ENCODE data around the gene ASCC3.
"Not testable (repeated sequence)": the region's sequence is repeated elsewhere in the genome, so short reads cannot be mapped to it uniquely, and the experiment has no call there.

Gene ASCC3

GRCh38 chr6:100803264-100804045 is 77.7 kb downstream of the ASCC3 start:
- no peak for DNase-seq (ENCODE audit: low spot score)

DNA sequence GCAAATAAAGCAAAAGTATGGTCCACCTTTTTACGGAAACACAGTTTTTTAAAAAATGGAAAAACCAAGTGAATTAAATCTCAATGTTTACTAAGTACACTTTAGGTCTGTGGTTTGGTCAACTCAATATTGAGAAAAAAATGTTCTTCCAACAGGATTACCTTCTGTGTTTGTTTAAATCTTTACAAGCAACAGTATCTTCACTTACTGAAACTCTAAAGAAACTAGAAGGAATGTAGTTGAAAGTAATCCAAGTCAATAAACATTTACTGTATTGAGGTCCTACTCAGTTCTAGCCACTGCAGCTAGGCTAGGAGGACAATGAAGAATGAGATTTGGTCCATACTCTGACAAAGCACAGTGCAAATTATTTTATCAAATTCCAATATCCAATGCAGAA is 80.1 kb downstream of the ASCC3 start:
- DNase-seq (ENCODE audit: low spot score): no peak

DNA sequence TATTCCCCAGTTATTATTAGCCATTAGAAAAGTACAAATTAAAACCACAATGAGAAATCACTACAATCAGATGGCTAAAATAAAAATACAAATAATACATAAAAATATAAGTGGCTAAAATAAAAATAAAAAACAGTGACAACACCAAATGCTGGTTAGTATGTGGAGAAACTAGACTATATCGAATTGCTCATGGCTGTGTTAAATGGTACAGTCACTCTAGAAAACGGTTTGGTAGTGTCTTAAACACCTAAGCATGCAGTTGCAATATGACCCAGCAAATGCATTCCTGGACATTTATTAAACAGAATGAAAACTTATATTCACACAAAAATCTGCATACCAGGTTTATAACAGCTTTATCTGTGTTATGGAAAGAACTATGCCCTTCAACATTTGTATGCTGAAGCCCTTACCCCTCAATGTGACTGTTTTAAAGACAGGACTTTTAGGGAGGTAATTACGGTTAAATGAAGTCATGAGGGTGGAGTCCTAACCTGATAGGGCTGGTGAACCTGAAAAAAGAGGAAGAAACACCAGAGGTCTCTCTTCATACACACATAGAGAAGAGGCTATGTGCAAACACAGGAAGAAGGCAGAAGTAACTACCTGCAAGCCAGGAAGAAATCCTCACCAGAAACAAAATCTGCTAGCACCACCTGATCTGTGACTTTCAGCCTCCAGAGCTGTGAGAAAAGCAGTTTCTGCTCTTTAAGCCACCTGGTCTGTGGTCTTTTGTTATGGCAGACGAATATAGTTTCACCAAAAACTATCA is 84.9 kb downstream of the ASCC3 start:
- DNase-seq (ENCODE audit: low spot score): no peak

GRCh38 chr6:100790084-100790483 is 91.0 kb downstream of the ASCC3 start:
- DNase-seq (ENCODE audit: low spot score): no peak

DNA sequence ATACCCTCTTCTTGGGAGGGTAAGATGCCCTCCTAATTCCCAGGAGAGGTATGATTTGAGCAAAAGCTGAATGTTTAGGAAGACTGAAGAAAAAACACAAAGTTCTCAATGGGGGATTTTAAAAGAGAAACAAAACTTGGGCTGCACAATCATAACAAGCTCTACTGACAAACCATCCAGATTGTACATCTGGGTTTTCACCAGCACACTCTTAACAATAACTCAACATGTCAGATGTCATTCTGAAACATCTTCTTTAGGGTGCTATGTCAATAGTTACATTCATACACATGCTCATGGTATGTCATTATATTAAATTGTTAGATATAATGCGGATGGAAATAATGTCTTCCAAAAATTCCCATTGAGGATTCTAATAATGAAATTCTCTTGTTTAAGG is 95.1 kb downstream of the ASCC3 start:
- no peak for DNase-seq (ENCODE audit: low spot score)

GRCh38 chr6:100780648-100781047 is 100.5 kb downstream of the ASCC3 start:
- DNase-seq (ENCODE audit: low spot score): no peak

DNA sequence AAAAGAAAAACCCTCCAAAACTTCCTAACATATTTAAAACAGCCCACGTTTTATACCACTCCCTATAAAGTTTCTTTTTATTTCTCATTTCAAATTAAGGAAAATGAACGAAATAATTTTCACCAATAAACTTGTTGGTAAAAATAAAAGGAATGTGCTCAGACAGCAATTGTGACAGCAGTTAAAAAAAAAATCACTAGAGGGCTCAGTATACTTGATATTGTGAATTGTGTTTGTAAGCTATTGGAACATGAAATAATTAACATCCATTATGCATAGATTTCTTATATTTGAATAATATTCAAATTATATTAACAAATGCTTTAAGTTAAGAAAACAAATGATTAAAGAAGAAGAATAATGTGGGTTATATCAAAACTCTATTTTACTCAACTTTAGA is 105.5 kb downstream of the ASCC3 start:
- peak; percentile 8 for DNase-seq (ENCODE audit: low spot score)

DNA sequence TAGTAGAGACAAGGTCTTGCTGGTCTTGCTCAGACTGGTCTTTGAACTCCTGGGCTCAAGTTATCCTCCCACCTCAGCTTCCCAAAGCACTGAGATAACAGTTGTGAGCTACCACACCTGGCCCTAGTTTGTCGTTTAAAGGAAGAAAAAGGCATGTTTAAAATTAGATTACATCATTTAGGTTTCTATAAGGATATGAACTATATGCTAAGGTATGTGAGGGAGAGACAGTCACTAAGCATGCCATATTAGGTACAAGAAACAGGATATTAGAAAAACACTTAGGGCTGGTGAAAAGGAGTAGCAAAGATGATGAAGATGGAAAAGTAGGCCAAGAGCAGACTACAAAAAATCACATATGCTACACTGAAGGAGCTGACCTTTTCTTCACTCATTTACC is 106.4 kb downstream of the ASCC3 start:
- no peak for DNase-seq (ENCODE audit: low spot score)

GRCh38 chr6:100768816-100769351 is 112.2 kb downstream of the ASCC3 start:
- no peak for DNase-seq (ENCODE audit: low spot score)

GRCh38 chr6:100763617-100764241 is 117.4 kb downstream of the ASCC3 start:
- no peak for DNase-seq (ENCODE audit: low spot score)

- DNase-seq (ENCODE audit: low spot score): no peak
These were observed 119.3 kb downstream of the ASCC3 start for GRCh38 chr6:100761841-100762240.

GRCh38 chr6:100758386-100758785 is 122.7 kb downstream of the ASCC3 start:
- DNase-seq (ENCODE audit: low spot score): not testable (repeated sequence)

- no peak for DNase-seq (ENCODE audit: low spot score)
These were observed 127.7 kb downstream of the ASCC3 start for GRCh38 chr6:100753421-100753820.

GRCh38 chr6:100751590-100751989 is 129.5 kb downstream of the ASCC3 start:
- no peak for DNase-seq (ENCODE audit: low spot score)

DNA sequence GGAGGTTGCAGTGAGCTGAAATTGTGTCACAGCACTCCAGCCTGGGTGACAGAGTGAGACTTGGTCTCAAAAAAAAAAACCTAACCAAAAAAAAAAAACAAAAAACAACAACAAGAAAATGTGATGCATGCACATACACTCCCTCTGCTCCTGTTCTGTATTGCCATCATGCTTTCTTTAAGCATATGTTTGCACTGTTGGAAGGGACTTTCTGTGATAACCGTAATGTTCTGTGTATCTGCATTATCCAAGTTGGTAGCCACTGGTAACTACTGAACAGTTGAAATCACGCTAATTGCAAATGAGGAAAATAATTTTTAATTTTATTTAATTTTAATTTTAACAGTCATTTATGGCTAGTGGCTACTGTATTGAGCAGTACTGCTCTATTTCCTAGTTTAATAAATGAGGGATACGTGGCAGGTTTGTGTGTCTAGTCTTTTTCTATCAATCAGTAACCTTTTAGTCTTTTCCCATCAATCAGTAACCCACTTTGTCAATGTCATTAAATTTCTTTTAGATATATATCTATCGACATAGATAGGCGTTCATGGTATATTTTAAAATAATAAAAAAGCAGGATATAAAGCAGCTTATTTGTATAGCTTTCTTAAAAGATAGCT is 135.6 kb downstream of the ASCC3 start:
- DNase-seq (ENCODE audit: low spot score): no peak

GRCh38 chr6:100740439-100740838 is 140.7 kb downstream of the ASCC3 start:
- no peak for DNase-seq (ENCODE audit: low spot score)

DNA sequence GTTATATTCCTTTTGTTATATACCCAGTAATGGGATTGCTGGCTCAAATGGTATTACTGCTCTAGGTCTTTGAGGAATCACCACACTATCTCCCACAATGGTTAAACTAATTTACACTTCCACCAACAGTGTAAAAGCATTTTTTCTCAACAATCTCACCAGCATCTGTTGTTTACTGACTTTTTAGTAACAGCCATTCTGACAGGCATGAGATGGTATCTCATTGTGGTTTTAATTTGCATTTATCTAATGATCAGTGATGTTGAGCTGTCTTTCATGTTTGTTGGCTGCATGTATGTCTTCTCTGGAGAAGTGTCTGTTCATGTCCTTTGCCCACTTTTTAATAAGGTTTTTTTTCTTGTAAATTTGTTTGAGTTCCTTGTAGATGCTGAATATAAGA is 143.4 kb downstream of the ASCC3 start:
- DNase-seq (ENCODE audit: low spot score): not testable (repeated sequence)

DNA sequence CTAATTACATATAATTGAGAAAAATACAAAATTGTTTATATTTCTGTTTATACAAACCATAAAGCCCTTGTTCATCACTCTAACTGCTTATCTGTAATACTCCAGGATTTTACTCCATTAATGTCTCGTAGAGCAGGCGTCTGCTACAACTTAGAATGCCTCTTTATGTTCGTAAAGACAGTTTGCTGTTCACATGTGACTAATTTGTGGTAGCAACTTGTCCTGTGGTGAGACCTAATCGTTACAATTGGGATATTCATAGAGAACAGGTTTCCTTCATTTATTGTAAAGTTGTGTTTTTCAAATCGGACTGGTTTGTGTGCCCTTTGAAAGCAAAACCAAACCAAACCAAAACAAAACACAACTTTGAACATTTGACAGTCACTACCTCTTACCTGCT is 149.7 kb downstream of the ASCC3 start:
- DNase-seq (ENCODE audit: low spot score): no peak

DNA sequence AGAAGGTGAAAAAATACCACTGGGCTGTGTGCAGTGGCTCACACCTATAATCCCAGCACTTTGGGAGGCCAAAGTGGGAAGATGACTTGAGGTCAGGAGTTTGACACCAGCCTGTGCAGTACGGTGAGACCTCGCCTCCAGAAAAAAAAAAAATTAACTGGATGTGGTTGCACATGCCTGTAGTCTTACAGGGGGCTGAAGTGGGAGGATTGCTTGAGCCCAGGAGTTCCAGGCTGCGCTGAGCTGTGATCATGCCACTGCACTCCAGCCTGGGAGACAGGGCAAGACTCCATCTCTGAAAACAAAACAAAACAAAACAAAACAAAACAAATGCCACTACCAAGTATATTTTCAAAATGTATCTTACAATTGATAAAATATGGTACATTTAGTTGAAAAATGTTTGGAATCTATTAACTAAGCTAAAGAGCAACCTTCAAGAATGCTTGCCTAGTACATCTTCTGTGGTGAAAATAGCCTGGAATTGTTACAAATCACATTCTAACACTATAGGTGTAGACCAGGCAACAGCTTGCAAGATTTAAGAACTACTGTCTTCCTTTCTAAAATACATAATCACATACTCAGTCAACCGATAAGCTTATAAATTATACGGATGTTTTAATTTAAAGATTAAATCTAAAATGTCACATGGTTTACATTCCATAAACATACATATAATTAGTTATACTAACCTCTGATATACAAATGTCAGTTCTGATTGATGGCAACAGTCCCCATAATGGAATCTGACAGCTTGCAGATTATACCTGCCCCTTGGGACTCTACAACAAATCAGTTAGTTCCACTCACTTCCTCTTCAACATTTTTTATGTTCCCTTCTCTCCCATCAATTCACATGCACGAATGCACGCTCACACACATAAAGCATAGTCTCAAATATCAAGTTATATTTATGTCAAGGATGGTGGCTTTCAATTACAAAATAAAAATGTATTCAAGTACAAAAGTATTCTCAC is 150.8 kb downstream of the ASCC3 start:
- no peak for DNase-seq (ENCODE audit: low spot score)

GRCh38 chr6:100726666-100727065 is 154.5 kb downstream of the ASCC3 start:
- DNase-seq (ENCODE audit: low spot score): no peak

GRCh38 chr6:100724696-100725095 is 156.4 kb downstream of the ASCC3 start:
- no peak for DNase-seq (ENCODE audit: low spot score)
